ENCODE results near the gene TAF13.
"Not testable (repeated sequence)": the region's sequence is repeated elsewhere in the genome, so short reads cannot be mapped to it uniquely, and the experiment has no call there.

TAF13 gene

GRCh38 chr1:109025694-109026093, 50.1 kb downstream of the TAF13 start:
- Histone ChIP-seq H3K4me1 (no peaks in the 10 kb centered on the region), H3K9me3 (no peaks in the 10 kb centered on the region), H3K27ac (no peak overlapping the region), H3K4me3 (no peak overlapping the region), H3K27me3 (no peaks in the 10 kb centered on the region), H3K36me3 (peaks cover 12 to 14% (median 12%) of the 10 kb centered on the region in 3 donors)
- DNase-seq = no peak
- intact Hi-C loops (cut with DNase I; ENCODE audit: low total_unique reads) = no loop called here
- TF ChIP-seq CTCF (IDR thresholded peaks at IDR 0.05) = no peak

GRCh38 chr1:109024646-109025045, 51.2 kb downstream of the TAF13 start:
- no peak for TF ChIP-seq CTCF (IDR thresholded peaks at IDR 0.05)
- Histone ChIP-seq H3K4me1 (no peaks in the 10 kb centered on the region), H3K9me3 (no peaks in the 10 kb centered on the region), H3K36me3 (peaks cover 12 to 14% (median 12%) of the 10 kb centered on the region in 3 donors), H3K4me3 (no peak overlapping the region), H3K27me3 (no peaks in the 10 kb centered on the region), H3K27ac (no peak overlapping the region)
- DNase-seq = no peak
- intact Hi-C loops (cut with DNase I; ENCODE audit: low total_unique reads) = no loop called here

- peaks cover 34 to 36% (median 35%) of the 10 kb centered on the region in 3 donors for H3K36me3 ChIP-seq
- intact Hi-C loops (cut with DNase I; ENCODE audit: low total_unique reads) = no loop called here
Measured at GRCh38 chr1:109020693-109021257, 55.0 kb downstream of the TAF13 start.

GRCh38 chr1:109017719-109018118, 58.1 kb downstream of the TAF13 start:
- H3K27me3 ChIP-seq; H3K9me3 ChIP-seq; intact Hi-C loops (cut with DNase I; ENCODE audit: low total_unique reads); H3K4me3 ChIP-seq; H3K4me1 ChIP-seq; DNase-seq; H3K27ac ChIP-seq: not testable (repeated sequence)
- peaks cover 34 to 47% (median 41%) of the 10 kb centered on the region in 3 donors for H3K36me3 ChIP-seq

More at GRCh38 chr1:109020693-109021257, 55.0 kb downstream of the TAF13 start:
- H3K27ac ChIP-seq = no peak overlapping the region
- no peak overlapping the region for H3K4me3 ChIP-seq
- H3K4me1 ChIP-seq = no peaks in the 10 kb centered on the region
- no peaks in the 10 kb centered on the region for H3K27me3 ChIP-seq
- TF ChIP-seq CTCF (IDR thresholded peaks at IDR 0.05) = no peak
- H3K9me3 ChIP-seq = no peaks in the 10 kb centered on the region
- DNase-seq = no peak

- DNase-seq = no peak
- peaks cover 32 to 45% (median 37%) of the 10 kb centered on the region in 3 donors for H3K36me3 ChIP-seq
- no peaks in the 10 kb centered on the region for H3K27me3 ChIP-seq
- intact Hi-C loops (cut with DNase I; ENCODE audit: low total_unique reads) = no loop called here
- no peak overlapping the region for H3K27ac ChIP-seq
- H3K4me3 ChIP-seq = no peak overlapping the region
- no peaks in the 10 kb centered on the region for H3K4me1 ChIP-seq
- TF ChIP-seq CTCF (IDR thresholded peaks at IDR 0.05) = no peak
- no peaks in the 10 kb centered on the region for H3K9me3 ChIP-seq
Measured at GRCh38 chr1:109017134-109017533, 58.7 kb downstream of the TAF13 start.

Measured in tibial artery (tissue), 4 donors.